Mesothelial cell of epicardium (in vitro differentiated cells): ENCODE measurements around the gene MTCL1. TPM values are rescaled to one million over a fixed set of nuclear protein-coding genes. Genes with fewer than 3 reads are reported as not detected.

Source experiments
- DNase-seq, 2 experiments: peaks; one replicate each; pipeline ENCODE4 v3.0.0; 2021; ENCODE audit warnings: low spot score in 2 of 2; ENCODE audit not compliant: unreplicated experiment in 2 of 2
- H3K27ac Mint-ChIP-seq: 2 replicates; pipeline ENCODE4 v1.8.0; 2021; ENCODE audit warnings: mixed read lengths
- H3K27me3 Mint-ChIP-seq: 2 replicates; pipeline ENCODE4 v1.8.0; 2021; ENCODE audit warnings: low read depth, mixed read lengths
- H3K36me3 Mint-ChIP-seq: 2 replicates; pipeline ENCODE4 v1.8.0; 2021; ENCODE audit warnings: mixed read lengths
- H3K4me1 Mint-ChIP-seq: 2 replicates; pipeline ENCODE4 v1.8.0; 2021; ENCODE audit warnings: mixed read lengths
- H3K4me3 Mint-ChIP-seq: 2 replicates; pipeline ENCODE4 v1.8.0; 2021; ENCODE audit warnings: mild to moderate bottlenecking, moderate library complexity, mixed read lengths
- H3K9me3 Mint-ChIP-seq: 2 replicates; pipeline ENCODE4 v1.8.0; 2021; ENCODE audit warnings: mixed read lengths
- CTCF ChIP-seq: fragments of 200-600 bp; sonication (generic); IDR thresholded peaks from one replicate; pipeline ENCODE4 v1.5.0; 2021; ENCODE audit warnings: antibody characterized with exemption; ENCODE audit not compliant: unreplicated experiment
- total RNA-seq: library from RNA; stranded (reverse); gene quantifications from 3 replicates; pipeline ENCODE4 v1.2.1, GENCODE V29; 2021

Gene MTCL1
- total RNA-seq, 1 donor from 2014 or later = 24.7 TPM

GRCh38 chr18:8791171-8791651, 85.9 kb downstream of the MTCL1 start:
- DNase-seq = no peak
- H3K4me1 Mint-ChIP-seq = peaks cover 30% of the 10 kb centered on the region
- no peaks in the 10 kb centered on the region for H3K9me3 Mint-ChIP-seq
- H3K4me3 Mint-ChIP-seq = no peak overlapping the region
- no peak overlapping the region for H3K27ac Mint-ChIP-seq
- H3K36me3 Mint-ChIP-seq = no peaks in the 10 kb centered on the region
- no peaks in the 10 kb centered on the region for H3K27me3 Mint-ChIP-seq
- no peak for TF ChIP-seq CTCF

DNA sequence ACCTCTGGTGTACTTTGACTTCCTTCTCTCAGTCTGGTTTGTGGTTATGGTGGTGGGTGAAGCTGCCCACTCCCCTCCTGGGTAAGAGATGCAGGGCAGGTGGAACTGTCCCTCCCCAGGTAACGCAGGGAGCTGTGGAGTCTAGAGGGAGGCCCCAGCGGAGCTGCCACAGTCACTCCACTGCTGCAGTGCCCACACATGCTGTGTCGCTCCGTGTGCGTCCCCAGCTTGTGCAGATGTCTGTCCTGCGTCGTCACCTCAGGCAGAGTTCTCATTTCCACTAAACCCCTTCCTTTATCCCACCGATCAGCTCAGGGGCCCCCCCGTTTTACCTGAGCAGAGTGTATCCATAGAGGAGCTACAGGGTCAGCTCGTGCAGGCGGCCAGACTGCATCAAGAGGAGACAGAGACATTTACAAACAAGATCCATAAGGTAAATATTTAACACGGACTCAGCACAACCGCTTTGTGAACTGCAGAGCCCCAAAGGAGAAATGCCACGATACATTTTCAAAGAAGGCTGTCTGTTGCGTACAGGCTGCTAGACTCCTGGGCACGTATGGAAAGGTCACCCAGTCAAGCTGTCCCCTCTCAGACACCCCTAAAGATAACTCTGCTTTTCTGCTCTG, 87.4 kb downstream of the MTCL1 start:
- Mint-ChIP-seq H3K4me3 (no peak overlapping the region), H3K36me3 (no peaks in the 10 kb centered on the region), H3K4me1 (peaks cover 16% of the 10 kb centered on the region), H3K27me3 (no peaks in the 10 kb centered on the region), H3K27ac (no peak overlapping the region), H3K9me3 (no peaks in the 10 kb centered on the region)
- DNase-seq = no peak
- TF ChIP-seq CTCF = no peak

GRCh38 chr18:8793445-8794155, 88.2 kb downstream of the MTCL1 start:
- H3K27me3 Mint-ChIP-seq = no peaks in the 10 kb centered on the region
- peaks cover 16% of the 10 kb centered on the region for H3K4me1 Mint-ChIP-seq
- DNase-seq = no peak
- H3K36me3 Mint-ChIP-seq = no peaks in the 10 kb centered on the region
- TF ChIP-seq CTCF = no peak
- H3K27ac Mint-ChIP-seq = no peak overlapping the region
- H3K4me3 Mint-ChIP-seq = no peak overlapping the region
- H3K9me3 Mint-ChIP-seq = no peaks in the 10 kb centered on the region

GRCh38 chr18:8794156-8794933, 89.0 kb downstream of the MTCL1 start:
- Mint-ChIP-seq H3K36me3 (no peaks in the 10 kb centered on the region), H3K27ac (no peak overlapping the region)

GRCh38 chr18:8794934-8795280, 89.6 kb downstream of the MTCL1 start:
- H3K36me3 Mint-ChIP-seq = no peaks in the 10 kb centered on the region
- no peak overlapping the region for H3K27ac Mint-ChIP-seq
- H3K9me3 Mint-ChIP-seq = no peaks in the 10 kb centered on the region
- H3K27me3 Mint-ChIP-seq = no peaks in the 10 kb centered on the region
- TF ChIP-seq CTCF = no peak
- no peak for DNase-seq
- H3K4me3 Mint-ChIP-seq = no peak overlapping the region
- peaks cover 22% of the 10 kb centered on the region for H3K4me1 Mint-ChIP-seq

More at GRCh38 chr18:8794156-8794933, 89.0 kb downstream of the MTCL1 start:
- Mint-ChIP-seq H3K27me3 (no peaks in the 10 kb centered on the region), H3K4me1 (peaks cover 19% of the 10 kb centered on the region), H3K4me3 (no peak overlapping the region), H3K9me3 (no peaks in the 10 kb centered on the region)
- DNase-seq = no peak
- no peak for TF ChIP-seq CTCF
